ENCODE data around the gene RPS6KA1. TPM values are rescaled to one million over a fixed set of nuclear protein-coding genes. Genes with fewer than 3 reads are reported as not detected.

RPS6KA1 gene
- total and polyA plus RNA-seq, 2 of the 8 experiments (the other 6 are each of a cell fraction or from before 2014, with no cell fraction given) = 44.3 to 55.0 TPM

DNA sequence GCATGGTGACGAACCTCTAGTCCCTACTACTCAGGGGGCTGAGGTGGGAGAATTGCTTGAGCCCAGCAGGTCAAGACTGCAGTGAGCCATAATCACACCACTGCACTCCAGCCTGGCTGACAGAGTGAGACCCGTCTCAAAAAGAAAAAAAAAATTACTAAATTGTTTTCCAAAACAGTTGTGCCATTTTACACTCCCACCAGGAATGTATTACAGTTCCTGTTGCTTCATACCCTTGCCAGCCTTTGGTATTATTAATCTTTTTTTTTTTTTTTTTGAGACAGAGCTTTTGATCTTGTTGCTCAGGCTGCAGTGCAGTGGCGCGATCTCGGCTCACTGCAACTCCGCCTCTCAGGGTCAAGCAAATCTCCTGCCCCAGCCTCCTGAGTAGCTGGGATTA, 55.9 kb downstream of the RPS6KA1 start:
- no peak overlapping the region for H3K9ac ChIP-seq (replicated peaks in 1 of 4; ENCODE audit: extremely low read depth in 1 of 4, low read depth in 3 of 4, low read length in 3 of 4)
- H2BK5ac ChIP-seq (ENCODE audit: low read depth, low read length) = no peak overlapping the region
- H3K79me1 ChIP-seq (ENCODE audit: low read depth, low read length) = no peaks in the 10 kb centered on the region
- no peak overlapping the region for H3K18ac ChIP-seq (ENCODE audit: extremely low read depth, low read length)
- H3K23me2 ChIP-seq (ENCODE audit: low read depth, low read length) = no peaks in the 10 kb centered on the region
- no peak overlapping the region for H3K4me2 ChIP-seq (ENCODE audit: insufficient read depth in 1 of 2, low read depth in 2 of 2, low read length in 2 of 2)
- no peak overlapping the region for H4K5ac ChIP-seq (ENCODE audit: insufficient read length, low read depth, low read length)
- H2BK20ac ChIP-seq (ENCODE audit: low read length) = no peak overlapping the region
- H4K91ac ChIP-seq (replicated peaks; ENCODE audit: insufficient read length, low read length) = no peak overlapping the region
- FAIRE-seq (no peak), DNase-seq (ENCODE audit: low read depth in 1 of 2, low spot score in 2 of 2) (no peak)
- no peak overlapping the region for H4K8ac ChIP-seq (ENCODE audit: extremely low read depth, insufficient read depth, low read length)
- no peak overlapping the region for H3K27ac ChIP-seq (ENCODE audit: low read depth, low read length)
- ChIA-PET CTCF (ENCODE audit: partially characterized antibody) (interaction anchor here (0.6 to 2.2 kb wide), 8 partner anchors 9 to 1092 kb away, joined by 3 to 23 read pairs (median 4); no protein-coding TSS in a partner anchor), POLR2A (ENCODE audit: partially characterized antibody) (no interaction called here)
- no peak overlapping the region for H2AK5ac ChIP-seq (ENCODE audit: low read depth, low read length)
- 84% methylated on average over 6 of the region's 6 CpGs; no CpG with 5 or more reads in 1 of the 2 experiments for WGBS, 2 experiments (ENCODE audit: extremely low coverage in 1 of 2, insufficient coverage in 1 of 2, insufficient read length in 1 of 2, insufficient replicate concordance in 2 of 2, low coverage in 1 of 2, low lambda C conversion rate in 2 of 2, missing lambda C conversion rate in 1 of 2)
- no peaks in the 10 kb centered on the region for H3K36me3 ChIP-seq (ENCODE audit: control insufficient read depth in 2 of 4, insufficient read depth in 4 of 4, low read length in 3 of 4)
- H3K14ac ChIP-seq (ENCODE audit: insufficient read length) = no peak overlapping the region
- H2BK120ac ChIP-seq (replicated peaks; ENCODE audit: low read depth, low read length) = no peak overlapping the region
- peaks cover 5 to 7% of the 10 kb centered on the region in 2 experiments; a peak in 1 of 4 replicates for H3K9me3 ChIP-seq (ENCODE audit: insufficient read depth in 2 of 2, low read depth in 1 of 2, low read length in 1 of 2)
- H3K4me3 ChIP-seq (ENCODE audit: extremely low read depth in 1 of 4, insufficient read depth in 2 of 4, low read depth in 3 of 4, low read length in 4 of 4) = no peak overlapping the region
- H3K56ac ChIP-seq (replicated peaks; ENCODE audit: insufficient read length, low read depth, low read length) = no peak overlapping the region
- no peak overlapping the region for H2BK12ac ChIP-seq (ENCODE audit: low read depth, low read length)
- no peak overlapping the region for H2AFZ ChIP-seq (ENCODE audit: low read length)
- H3K79me2 ChIP-seq (ENCODE audit: control insufficient read depth in 1 of 2, insufficient read depth in 2 of 2, low read length in 2 of 2) = no peaks in the 10 kb centered on the region
- H3K4ac ChIP-seq (replicated peaks; ENCODE audit: insufficient read length, low read depth, low read length) = no peak overlapping the region
- no peak overlapping the region for H3K23ac ChIP-seq (ENCODE audit: insufficient read length)
- no peaks in the 10 kb centered on the region for H3K27me3 ChIP-seq (replicated peaks in 1 of 4; ENCODE audit: control insufficient read depth in 3 of 4, extremely low read depth in 1 of 4, insufficient read depth in 3 of 4, low read length in 3 of 4)
- H4K20me1 ChIP-seq (replicated peaks in 1 of 2; ENCODE audit: control insufficient read depth in 1 of 2, insufficient read depth in 2 of 2, low read length in 2 of 2) = no peaks in the 10 kb centered on the region
- TF ChIP-seq, protein P1, sequence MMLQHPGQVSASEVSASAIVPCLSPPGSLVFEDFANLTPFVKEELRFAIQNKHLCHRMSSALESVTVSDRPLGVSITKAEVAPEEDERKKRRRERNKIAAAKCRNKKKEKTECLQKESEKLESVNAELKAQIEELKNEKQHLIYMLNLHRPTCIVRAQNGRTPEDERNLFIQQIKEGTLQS (IDR thresholded peaks at IDR 0.05; ENCODE audit: insufficient read depth, low read depth, low read length) = no peak
- no peak for TF ChIP-seq CHD2 (IDR thresholded peaks at IDR 0.05; ENCODE audit: low read length)
- TF ChIP-seq POU5F1 (IDR thresholded peaks at IDR 0.05; ENCODE audit: low read depth, low read length) = no peak
- no peak for TF ChIP-seq GABPA (IDR thresholded peaks at IDR 0.05; ENCODE audit: borderline replicate concordance, insufficient read depth, low read length)
- no peak for TF ChIP-seq E2F6 (IDR thresholded peaks at IDR 0.05)
- no peak overlapping the region for H2BK15ac ChIP-seq (ENCODE audit: low read length)
- H3K4me1 ChIP-seq (replicated peaks in 1 of 4; ENCODE audit: control insufficient read depth in 3 of 4, insufficient read depth in 4 of 4, low read length in 3 of 4) = no peaks in the 10 kb centered on the region

All from H1 (cell line).